ENCODE results near the gene HDAC9. TPM values are rescaled to one million over a fixed set of nuclear protein-coding genes. Genes with fewer than 3 reads are reported as not detected.

The HDAC9 gene
- total RNA-seq, 4 donors from 2014 or later = 1.2 to 8.0 (median 1.6) TPM

DNA sequence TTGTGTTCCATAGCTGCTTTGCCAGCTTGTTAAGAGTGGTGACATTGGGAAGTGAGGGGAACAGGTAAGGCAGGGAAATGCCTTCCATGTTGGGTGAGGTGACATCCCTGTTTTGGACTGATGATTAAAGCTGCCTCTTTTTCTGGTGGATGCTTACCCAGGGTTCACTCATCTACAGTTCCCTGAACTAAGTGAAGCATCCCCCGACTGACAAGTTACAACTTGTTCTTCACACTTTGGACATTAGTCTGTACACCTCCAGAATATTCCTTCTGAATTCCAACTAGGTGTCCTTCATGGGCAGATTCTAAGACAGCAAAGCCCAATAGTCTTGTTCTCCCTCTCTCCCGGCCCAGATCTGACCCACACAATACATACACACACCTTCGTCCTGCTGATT, 63.4 kb downstream of the HDAC9 start:
- WGBS, 2 donors = 77 to 92% methylated on average over 3 of the region's 3 CpGs
- no peak for DNase-seq
- no peaks in the 10 kb centered on the region for H3K9me3 ChIP-seq
- no peak overlapping the region for H3K4me3 ChIP-seq
- H3K36me3 ChIP-seq = no peaks in the 10 kb centered on the region
- no peaks in the 10 kb centered on the region for H3K27me3 ChIP-seq
- intact Hi-C loops (cut with DNase I) = no loop called here
- no peak for TF ChIP-seq POLR2A (IDR thresholded peaks at IDR 0.05)
- TF ChIP-seq, protein P1, sequence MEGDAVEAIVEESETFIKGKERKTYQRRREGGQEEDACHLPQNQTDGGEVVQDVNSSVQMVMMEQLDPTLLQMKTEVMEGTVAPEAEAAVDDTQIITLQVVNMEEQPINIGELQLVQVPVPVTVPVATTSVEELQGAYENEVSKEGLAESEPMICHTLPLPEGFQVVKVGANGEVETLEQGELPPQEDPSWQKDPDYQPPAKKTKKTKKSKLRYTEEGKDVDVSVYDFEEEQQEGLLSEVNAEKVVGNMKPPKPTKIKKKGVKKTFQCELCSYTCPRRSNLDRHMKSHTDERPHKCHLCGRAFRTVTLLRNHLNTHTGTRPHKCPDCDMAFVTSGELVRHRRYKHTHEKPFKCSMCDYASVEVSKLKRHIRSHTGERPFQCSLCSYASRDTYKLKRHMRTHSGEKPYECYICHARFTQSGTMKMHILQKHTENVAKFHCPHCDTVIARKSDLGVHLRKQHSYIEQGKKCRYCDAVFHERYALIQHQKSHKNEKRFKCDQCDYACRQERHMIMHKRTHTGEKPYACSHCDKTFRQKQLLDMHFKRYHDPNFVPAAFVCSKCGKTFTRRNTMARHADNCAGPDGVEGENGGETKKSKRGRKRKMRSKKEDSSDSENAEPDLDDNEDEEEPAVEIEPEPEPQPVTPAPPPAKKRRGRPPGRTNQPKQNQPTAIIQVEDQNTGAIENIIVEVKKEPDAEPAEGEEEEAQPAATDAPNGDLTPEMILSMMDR (IDR thresholded peaks at IDR 0.05) = no peak
- H3K27ac ChIP-seq = no peak overlapping the region
- H3K4me1 ChIP-seq = peaks cover 0 to under 1% (median 0%) of the 10 kb centered on the region in 3 donors

DNA sequence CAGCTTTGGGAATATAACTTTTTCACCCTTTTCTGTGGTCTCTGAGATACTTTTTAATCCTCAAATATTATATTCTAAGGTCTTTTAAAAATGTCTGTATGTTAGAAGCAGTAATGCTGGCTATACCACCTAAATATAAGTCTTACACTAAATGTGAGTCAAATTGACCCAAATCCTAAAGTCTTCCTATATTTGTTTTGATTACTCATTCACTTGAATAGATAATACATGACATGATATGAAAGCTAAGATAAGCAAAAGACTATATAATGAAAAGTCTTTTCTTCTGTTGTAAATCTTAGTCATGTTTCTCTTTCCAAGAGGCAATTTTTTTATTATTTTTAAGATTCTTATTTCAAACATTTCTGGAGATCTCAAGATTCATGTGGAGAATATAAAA, 64.2 kb downstream of the HDAC9 start:
- Histone ChIP-seq H3K36me3 (no peaks in the 10 kb centered on the region), H3K4me1 (no peaks in the 10 kb centered on the region), H3K9me3 (no peaks in the 10 kb centered on the region), H3K27me3 (no peaks in the 10 kb centered on the region), H3K27ac (no peak overlapping the region), H3K4me3 (no peak overlapping the region)
- no peak for DNase-seq
- TF ChIP-seq, protein P1 (IDR thresholded peaks at IDR 0.05) = no peak
- TF ChIP-seq POLR2A (IDR thresholded peaks at IDR 0.05) = no peak
- intact Hi-C loops (cut with DNase I) = no loop called here

- WGBS, 2 donors = 87 to 95% methylated on average over 5 of the region's 5 CpGs
- DNase-seq = no peak
- intact Hi-C loops (cut with DNase I) = no loop called here
- Histone ChIP-seq H3K27me3 (no peaks in the 10 kb centered on the region), H3K9me3 (no peaks in the 10 kb centered on the region), H3K27ac (no peak overlapping the region), H3K4me3 (no peak overlapping the region), H3K36me3 (no peaks in the 10 kb centered on the region), H3K4me1 (no peaks in the 10 kb centered on the region)
- TF ChIP-seq, protein P1 (IDR thresholded peaks at IDR 0.05) = no peak
- TF ChIP-seq POLR2A (IDR thresholded peaks at IDR 0.05) = no peak
These were observed 69.2 kb downstream of the HDAC9 start for GRCh38 chr7:18564779-18565178.

DNA sequence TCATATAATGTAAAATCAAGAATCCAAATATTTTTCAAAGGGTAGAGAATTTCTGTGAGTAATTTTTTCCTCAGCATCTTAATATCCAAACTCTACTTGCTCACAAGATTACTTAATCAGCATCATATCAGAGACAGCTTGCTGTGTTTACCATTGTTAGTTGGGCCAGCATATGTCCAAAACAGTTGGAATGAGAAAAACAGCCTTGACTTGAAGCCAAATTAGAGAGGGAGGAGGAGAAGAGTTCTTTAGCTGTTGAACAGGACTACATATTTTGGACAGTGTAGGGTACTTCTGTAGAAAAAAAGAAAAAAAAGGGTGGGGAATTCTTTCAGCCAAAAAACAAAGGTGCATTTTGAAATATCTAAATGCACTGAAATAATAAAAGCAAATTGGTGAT, 69.8 kb downstream of the HDAC9 start:
- no peaks in the 10 kb centered on the region for H3K36me3 ChIP-seq
- H3K27me3 ChIP-seq = no peaks in the 10 kb centered on the region
- H3K9me3 ChIP-seq = no peaks in the 10 kb centered on the region
- DNase-seq = no peak
- H3K4me3 ChIP-seq = no peak overlapping the region
- no peaks in the 10 kb centered on the region for H3K4me1 ChIP-seq
- intact Hi-C loops (cut with DNase I) = no loop called here
- TF ChIP-seq POLR2A (IDR thresholded peaks at IDR 0.05) = no peak
- TF ChIP-seq, protein P1 (IDR thresholded peaks at IDR 0.05) = no peak
- H3K27ac ChIP-seq = no peak overlapping the region

GRCh38 chr7:18566205-18566604, 70.7 kb downstream of the HDAC9 start:
- no peak for DNase-seq
- Histone ChIP-seq H3K9me3 (no peaks in the 10 kb centered on the region), H3K27me3 (no peaks in the 10 kb centered on the region), H3K36me3 (no peaks in the 10 kb centered on the region), H3K4me3 (no peak overlapping the region), H3K4me1 (no peaks in the 10 kb centered on the region), H3K27ac (no peak overlapping the region)
- no peak for TF ChIP-seq POLR2A (IDR thresholded peaks at IDR 0.05)
- TF ChIP-seq, protein P1 (IDR thresholded peaks at IDR 0.05) = no peak
- intact Hi-C loops (cut with DNase I) = no loop called here
- 94% methylated on average over 1 of the region's 1 CpG for WGBS, 2 donors
